Measurements from ENCODE around the gene ICA1.

The ICA1 gene

DNA sequence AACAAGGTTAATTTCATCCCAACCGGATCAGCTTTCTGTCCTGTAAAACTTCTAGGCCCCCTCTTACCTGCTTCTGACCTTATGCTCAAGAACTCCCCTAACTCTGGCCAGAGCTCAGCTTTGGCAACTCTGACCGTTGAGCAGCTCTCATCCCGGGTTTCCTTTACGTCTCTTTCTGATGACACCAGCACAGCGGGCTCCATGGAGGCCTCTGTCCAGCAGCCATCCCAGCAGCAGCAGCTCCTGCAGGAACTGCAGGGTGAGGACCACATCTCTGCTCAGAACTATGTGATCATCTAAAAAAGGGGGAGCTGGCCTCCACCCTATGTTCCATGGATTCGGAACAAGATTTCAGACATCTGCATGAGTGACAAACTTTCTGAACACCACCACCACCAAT lies 175.7 kb downstream of the ICA1 start:
- no peaks in the 10 kb centered on the region for H3K4me1 ChIP-seq (ENCODE audit: control insufficient read depth, insufficient read depth, low read length)
- H3K36me3 ChIP-seq (ENCODE audit: control insufficient read depth in 2 of 2, insufficient read depth in 1 of 2, low read length in 2 of 2): peaks cover 0 to 11% of the 10 kb centered on the region in 2 experiments; a peak in 1 of 3 replicates
- POLR2A ChIA-PET: no interaction called here
- no peak overlapping the region for H3K27ac ChIP-seq (ENCODE audit: extremely low read depth, low read depth, low read length)
- no peaks in the 10 kb centered on the region for H3K9me3 ChIP-seq (ENCODE audit: control insufficient read depth, insufficient read depth, low read depth, low read length)
- no peak overlapping the region for H3K4me3 ChIP-seq (ENCODE audit: low read depth, low read length)
- no peak for TF ChIP-seq ZNF658 (tag by site-specific recombination; IDR thresholded peaks at IDR 0.05)
- CTCF ChIA-PET: no interaction called here

DNA sequence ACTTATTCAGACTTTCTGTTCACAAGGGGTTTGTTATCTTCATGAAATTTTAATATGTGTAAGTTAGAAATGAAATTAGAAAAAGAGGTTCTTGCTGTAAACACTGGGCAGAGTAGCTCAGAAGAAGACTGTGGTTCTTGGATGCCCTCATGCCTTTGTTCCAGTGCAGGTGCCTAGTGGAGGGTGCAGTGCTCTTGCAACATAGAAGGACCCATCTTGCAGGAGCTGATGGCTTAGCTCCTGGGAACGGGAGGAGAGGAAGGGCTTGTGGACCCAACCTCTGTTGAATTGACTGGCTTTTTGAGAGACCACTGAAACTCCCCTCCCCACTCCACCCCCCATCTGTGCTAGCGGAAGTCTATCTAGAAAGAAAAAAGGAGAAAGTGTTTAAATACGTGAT lies 176.5 kb downstream of the ICA1 start:
- TF ChIP-seq, protein P1, sequence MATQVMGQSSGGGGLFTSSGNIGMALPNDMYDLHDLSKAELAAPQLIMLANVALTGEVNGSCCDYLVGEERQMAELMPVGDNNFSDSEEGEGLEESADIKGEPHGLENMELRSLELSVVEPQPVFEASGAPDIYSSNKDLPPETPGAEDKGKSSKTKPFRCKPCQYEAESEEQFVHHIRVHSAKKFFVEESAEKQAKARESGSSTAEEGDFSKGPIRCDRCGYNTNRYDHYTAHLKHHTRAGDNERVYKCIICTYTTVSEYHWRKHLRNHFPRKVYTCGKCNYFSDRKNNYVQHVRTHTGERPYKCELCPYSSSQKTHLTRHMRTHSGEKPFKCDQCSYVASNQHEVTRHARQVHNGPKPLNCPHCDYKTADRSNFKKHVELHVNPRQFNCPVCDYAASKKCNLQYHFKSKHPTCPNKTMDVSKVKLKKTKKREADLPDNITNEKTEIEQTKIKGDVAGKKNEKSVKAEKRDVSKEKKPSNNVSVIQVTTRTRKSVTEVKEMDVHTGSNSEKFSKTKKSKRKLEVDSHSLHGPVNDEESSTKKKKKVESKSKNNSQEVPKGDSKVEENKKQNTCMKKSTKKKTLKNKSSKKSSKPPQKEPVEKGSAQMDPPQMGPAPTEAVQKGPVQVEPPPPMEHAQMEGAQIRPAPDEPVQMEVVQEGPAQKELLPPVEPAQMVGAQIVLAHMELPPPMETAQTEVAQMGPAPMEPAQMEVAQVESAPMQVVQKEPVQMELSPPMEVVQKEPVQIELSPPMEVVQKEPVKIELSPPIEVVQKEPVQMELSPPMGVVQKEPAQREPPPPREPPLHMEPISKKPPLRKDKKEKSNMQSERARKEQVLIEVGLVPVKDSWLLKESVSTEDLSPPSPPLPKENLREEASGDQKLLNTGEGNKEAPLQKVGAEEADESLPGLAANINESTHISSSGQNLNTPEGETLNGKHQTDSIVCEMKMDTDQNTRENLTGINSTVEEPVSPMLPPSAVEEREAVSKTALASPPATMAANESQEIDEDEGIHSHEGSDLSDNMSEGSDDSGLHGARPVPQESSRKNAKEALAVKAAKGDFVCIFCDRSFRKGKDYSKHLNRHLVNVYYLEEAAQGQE (tag by site-specific recombination; IDR thresholded peaks at IDR 0.05): no peak
- no peak for TF ChIP-seq ZFP69B (tag by site-specific recombination; IDR thresholded peaks at IDR 0.05)
- no peak for TF ChIP-seq ZNF658 (tag by site-specific recombination; IDR thresholded peaks at IDR 0.05)
- TF ChIP-seq, protein P2, sequence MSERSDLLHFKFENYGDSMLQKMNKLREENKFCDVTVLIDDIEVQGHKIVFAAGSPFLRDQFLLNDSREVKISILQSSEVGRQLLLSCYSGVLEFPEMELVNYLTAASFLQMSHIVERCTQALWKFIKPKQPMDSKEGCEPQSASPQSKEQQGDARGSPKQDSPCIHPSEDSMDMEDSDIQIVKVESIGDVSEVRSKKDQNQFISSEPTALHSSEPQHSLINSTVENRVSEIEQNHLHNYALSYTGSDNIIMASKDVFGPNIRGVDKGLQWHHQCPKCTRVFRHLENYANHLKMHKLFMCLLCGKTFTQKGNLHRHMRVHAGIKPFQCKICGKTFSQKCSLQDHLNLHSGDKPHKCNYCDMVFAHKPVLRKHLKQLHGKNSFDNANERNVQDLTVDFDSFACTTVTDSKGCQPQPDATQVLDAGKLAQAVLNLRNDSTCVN (tag by site-specific recombination; optimal IDR thresholded peaks at IDR 0.05): no peak
- no peak for TF ChIP-seq ZNF266 (tag by site-specific recombination; IDR thresholded peaks at IDR 0.05; ENCODE audit: low read depth)
- no peaks in the 10 kb centered on the region for H3K4me1 ChIP-seq (ENCODE audit: control insufficient read depth, insufficient read depth, low read length)
- H3K36me3 ChIP-seq (ENCODE audit: control insufficient read depth in 2 of 2, insufficient read depth in 1 of 2, low read length in 2 of 2): peaks cover 0 to 11% of the 10 kb centered on the region in 2 experiments; a peak in 1 of 3 replicates
- no peak overlapping the region for H3K27ac ChIP-seq (ENCODE audit: extremely low read depth, low read depth, low read length)
- CTCF ChIA-PET: no interaction called here
- POLR2A ChIA-PET: interaction anchor here (0.6 kb wide), 1 partner anchor 24 kb away, joined by 3 read pairs; no protein-coding TSS in a partner anchor
- no peaks in the 10 kb centered on the region for H3K9me3 ChIP-seq (ENCODE audit: control insufficient read depth, insufficient read depth, low read depth, low read length)
- H3K4me3 ChIP-seq (ENCODE audit: low read depth, low read length): no peak overlapping the region

DNA sequence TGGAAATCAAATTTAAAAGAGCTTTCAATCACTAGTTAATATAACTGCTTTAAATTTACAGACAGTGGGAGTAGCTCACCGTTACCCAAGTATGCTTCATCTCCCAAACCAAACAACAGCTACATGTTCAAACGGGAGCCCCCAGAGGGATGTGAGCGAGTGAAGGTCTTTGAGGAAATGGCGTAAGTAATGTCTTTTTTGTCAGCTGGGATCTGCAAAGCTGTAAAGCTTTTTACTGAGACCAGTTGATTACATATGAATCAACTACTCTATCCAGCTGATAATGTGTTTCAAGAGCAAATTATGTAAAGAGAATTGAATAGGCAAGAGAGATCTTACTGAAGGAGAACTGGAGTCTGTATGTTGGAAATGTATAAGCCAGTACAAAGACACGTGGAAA lies 177.1 kb downstream of the ICA1 start:
- Histone ChIP-seq H3K4me1 (ENCODE audit: control insufficient read depth, insufficient read depth, low read length) (no peaks in the 10 kb centered on the region), H3K4me3 (ENCODE audit: low read depth, low read length) (no peak overlapping the region), H3K36me3 (ENCODE audit: control insufficient read depth in 2 of 2, insufficient read depth in 1 of 2, low read length in 2 of 2) (peaks cover 0 to 11% of the 10 kb centered on the region in 2 experiments; a peak in 1 of 3 replicates), H3K27ac (ENCODE audit: extremely low read depth, low read depth, low read length) (no peak overlapping the region), H3K9me3 (ENCODE audit: control insufficient read depth, insufficient read depth, low read depth, low read length) (no peaks in the 10 kb centered on the region)
- ChIA-PET CTCF (interaction anchor here (0.6 to 0.7 kb wide), 2 partner anchors 194 to 319 kb away, joined by 3 read pairs; no protein-coding TSS in a partner anchor), POLR2A (no interaction called here)
- no peak for TF ChIP-seq ZXDB (tag by site-specific recombination; IDR thresholded peaks at IDR 0.05)

DNA sequence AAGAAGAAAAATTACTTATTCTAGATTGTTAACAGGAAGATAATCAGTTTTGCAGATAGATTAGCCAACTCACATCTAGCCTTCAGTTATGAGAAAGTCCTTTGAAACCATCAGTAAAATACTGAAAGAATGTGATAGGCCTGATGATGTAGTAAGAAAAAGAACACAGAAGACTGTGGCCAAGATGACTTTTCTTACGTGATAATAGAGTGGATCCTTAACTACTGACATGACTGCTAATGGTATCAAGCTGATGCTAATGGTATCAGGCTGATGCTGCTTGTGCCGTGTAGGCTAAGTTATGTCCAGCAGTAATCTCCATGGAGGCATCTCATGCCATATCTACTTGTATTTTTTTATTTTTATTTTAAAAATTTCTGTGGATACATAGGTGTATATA lies 179.2 kb downstream of the ICA1 start:
- no peak overlapping the region for H3K4me3 ChIP-seq (ENCODE audit: low read depth, low read length)
- ChIA-PET CTCF (no interaction called here), POLR2A (no interaction called here)
- TF ChIP-seq ZNF791 (tag by site-specific recombination; IDR thresholded peaks at IDR 0.05) (no peak), ZFP3 (tag by site-specific recombination; IDR thresholded peaks at IDR 0.05; ENCODE audit: low read depth) (no peak), ZNF404 (tag by site-specific recombination; IDR thresholded peaks at IDR 0.05) (no peak), ZXDB (tag by site-specific recombination; IDR thresholded peaks at IDR 0.05) (no peak), ZSCAN16 (tag by site-specific recombination; IDR thresholded peaks at IDR 0.05) (no peak), ZNF514 (tag by site-specific recombination; IDR thresholded peaks at IDR 0.05) (no peak), KLF8 (tag by site-specific recombination; IDR thresholded peaks at IDR 0.05) (no peak), ZNF843 (tag by site-specific recombination; IDR thresholded peaks at IDR 0.05) (no peak), ZNF555 (tag by site-specific recombination; conservative IDR thresholded peaks at IDR 0.05) (no peak), ZNF837 (tag by site-specific recombination; IDR thresholded peaks at IDR 0.05) (no peak), ZNF157 (tag by site-specific recombination; IDR thresholded peaks at IDR 0.05) (no peak), ZNF585B (tag by site-specific recombination; IDR thresholded peaks at IDR 0.05) (no peak), ZNF776 (tag by site-specific recombination; IDR thresholded peaks at IDR 0.05; ENCODE audit: borderline replicate concordance) (no peak)
- TF ChIP-seq, protein P3, sequence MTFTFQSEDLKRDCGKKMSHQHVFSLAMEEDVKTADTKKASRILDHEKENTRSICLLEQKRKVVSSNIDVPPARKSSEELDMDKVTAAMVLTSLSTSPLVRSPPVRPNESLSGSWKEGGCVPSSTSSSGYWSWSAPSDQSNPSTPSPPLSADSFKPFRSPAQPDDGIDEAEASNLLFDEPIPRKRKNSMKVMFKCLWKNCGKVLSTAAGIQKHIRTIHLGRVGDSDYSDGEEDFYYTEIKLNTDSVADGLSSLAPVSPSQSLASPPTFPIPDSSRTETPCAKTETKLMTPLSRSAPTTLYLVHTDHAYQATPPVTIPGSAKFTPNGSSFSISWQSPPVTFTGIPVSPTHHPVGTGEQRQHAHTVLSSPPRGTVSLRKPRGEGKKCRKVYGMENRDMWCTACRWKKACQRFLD (tag by site-specific recombination; IDR thresholded peaks at IDR 0.05): no peak
- TF ChIP-seq, protein P1 (tag by site-specific recombination; IDR thresholded peaks at IDR 0.05): no peak
- H3K27ac ChIP-seq (ENCODE audit: extremely low read depth, low read depth, low read length): no peak overlapping the region
- no peaks in the 10 kb centered on the region for H3K9me3 ChIP-seq (ENCODE audit: control insufficient read depth, insufficient read depth, low read depth, low read length)
- peaks cover 0 to 11% of the 10 kb centered on the region in 2 experiments; a peak in 1 of 3 replicates for H3K36me3 ChIP-seq (ENCODE audit: control insufficient read depth in 2 of 2, insufficient read depth in 1 of 2, low read length in 2 of 2)
- no peaks in the 10 kb centered on the region for H3K4me1 ChIP-seq (ENCODE audit: control insufficient read depth, insufficient read depth, low read length)

Data from HEK293 (cell line).